ENCODE data around the gene WDR33. TPM values are rescaled to one million over a fixed set of nuclear protein-coding genes. Genes with fewer than 3 reads are reported as not detected.

Gene WDR33
- total RNA-seq (10 to 100 TPM; 55.2 to 61.8 TPM), total RNA-seq (147 to 191 reads per million in 2 donors)

GRCh38 chr2:127810619-127811396 lies at the start of gene WDR33:
Gene WDR33, minus strand, starts transcription at chr2:127811171. Its CDS starts 40,190 bp downstream, at chr2:127770981.
- Mint-ChIP-seq H3K27me3 (peaks cover 6% of the 10 kb centered on the region), H3K27ac (peak within 1 kb of the TSS; percentile 100), H3K4me3 (peak within 1 kb of the TSS; percentile 99), H3K36me3 (ENCODE audit: low read depth) (peaks cover 9% of the 10 kb centered on the region), H3K4me1 (peaks cover 38% of the 10 kb centered on the region)
- DNase-seq, result peak; percentile 86 to 90 (median 87)
- peak; percentile 95 for ATAC-seq
- H3K9me3 ChIP-seq (ENCODE audit: control insufficient read depth, low read length, poor library complexity, severe bottlenecking), result no peaks in the 10 kb centered on the region

DNA sequence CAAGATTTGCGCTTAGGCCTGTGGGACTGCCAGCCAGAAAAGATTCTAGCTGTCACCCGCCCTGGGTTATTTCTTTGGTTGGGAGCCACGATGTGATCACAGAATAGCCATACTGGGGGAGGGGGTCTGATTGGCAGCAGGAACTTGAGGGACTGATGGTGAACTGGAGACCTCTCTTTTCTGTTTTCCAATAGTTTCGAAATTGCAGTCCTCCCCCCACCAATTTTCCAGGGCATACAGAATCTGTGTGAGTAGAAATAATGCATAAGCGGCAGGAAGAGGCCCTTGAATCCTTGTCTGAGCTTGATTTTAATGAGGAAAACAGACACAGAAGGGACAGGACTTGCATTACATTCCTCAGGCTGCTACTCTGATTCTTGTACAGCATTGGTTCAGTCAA lies 49.2 kb upstream of the WDR33 start:
- ATAC-seq (no peak), DNase-seq (no peak)
- H3K4me3 Mint-ChIP-seq, result no peak overlapping the region
- H3K27me3 Mint-ChIP-seq, result no peaks in the 10 kb centered on the region
- no peaks in the 10 kb centered on the region for H3K9me3 ChIP-seq (ENCODE audit: control insufficient read depth, low read length, poor library complexity, severe bottlenecking)
- H3K4me1 Mint-ChIP-seq, result peaks cover 13% of the 10 kb centered on the region
- peaks cover 3% of the 10 kb centered on the region for H3K36me3 Mint-ChIP-seq (ENCODE audit: low read depth)
- no peak overlapping the region for H3K27ac Mint-ChIP-seq

- peak; percentile 58 for DNase-seq
- H3K36me3 Mint-ChIP-seq (ENCODE audit: low read depth), result peaks cover 3% of the 10 kb centered on the region
- no peaks in the 10 kb centered on the region for H3K27me3 Mint-ChIP-seq
- no peak overlapping the region for H3K27ac Mint-ChIP-seq
- no peaks in the 10 kb centered on the region for H3K9me3 ChIP-seq (ENCODE audit: control insufficient read depth, low read length, poor library complexity, severe bottlenecking)
- peaks cover 14% of the 10 kb centered on the region for H3K4me1 Mint-ChIP-seq
- peak; percentile 62 for ATAC-seq
- H3K4me3 Mint-ChIP-seq, result peak overlapping the region; percentile 62
Observed at GRCh38 chr2:127859712-127860085, 48.7 kb upstream of the WDR33 start.

DNA sequence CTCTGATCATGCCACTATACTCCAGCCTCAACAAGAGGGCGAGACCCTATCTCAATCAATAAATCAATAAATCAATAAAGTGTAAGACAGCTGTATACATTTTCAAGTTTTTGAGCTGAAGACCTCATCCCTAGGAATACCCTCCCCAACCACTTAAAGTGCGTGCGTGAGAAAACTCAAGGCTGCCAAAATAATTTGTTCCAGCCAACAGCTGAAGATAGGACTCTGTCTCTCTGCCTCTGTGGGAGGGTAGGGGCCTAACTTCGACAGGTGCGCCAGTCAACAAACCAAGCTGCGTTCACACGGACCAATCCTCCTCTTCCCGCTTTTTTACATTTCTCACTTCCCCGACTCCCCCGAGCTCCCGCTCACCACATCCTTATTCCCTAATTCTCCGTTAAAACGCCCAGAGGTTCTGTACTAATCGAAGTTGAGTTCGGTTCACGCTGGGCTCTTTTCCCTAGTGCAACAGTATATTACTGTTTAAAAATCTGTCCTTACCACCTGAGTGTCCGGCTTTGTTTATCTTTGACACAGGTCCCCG lies 46.4 kb upstream of the WDR33 start:
- H3K27ac Mint-ChIP-seq, result peak overlapping the region; percentile 96
- peak; percentile 10 for ATAC-seq
- no peaks in the 10 kb centered on the region for H3K9me3 ChIP-seq (ENCODE audit: control insufficient read depth, low read length, poor library complexity, severe bottlenecking)
- H3K4me1 Mint-ChIP-seq, result peaks cover 24% of the 10 kb centered on the region
- H3K27me3 Mint-ChIP-seq, result no peaks in the 10 kb centered on the region
- peak overlapping the region; percentile 96 for H3K4me3 Mint-ChIP-seq
- no peaks in the 10 kb centered on the region for H3K36me3 Mint-ChIP-seq (ENCODE audit: low read depth)
- no peak for DNase-seq

GRCh38 chr2:127853671-127854070 lies 42.7 kb upstream of the WDR33 start:
- H3K36me3 Mint-ChIP-seq (ENCODE audit: low read depth), result no peaks in the 10 kb centered on the region
- H3K27ac Mint-ChIP-seq, result peak overlapping the region; percentile 88
- no peak overlapping the region for H3K4me3 Mint-ChIP-seq
- no peak for ATAC-seq
- peaks cover 24% of the 10 kb centered on the region for H3K4me1 Mint-ChIP-seq
- DNase-seq, result no peak
- no peaks in the 10 kb centered on the region for H3K9me3 ChIP-seq (ENCODE audit: control insufficient read depth, low read length, poor library complexity, severe bottlenecking)
- H3K27me3 Mint-ChIP-seq, result no peaks in the 10 kb centered on the region

DNA sequence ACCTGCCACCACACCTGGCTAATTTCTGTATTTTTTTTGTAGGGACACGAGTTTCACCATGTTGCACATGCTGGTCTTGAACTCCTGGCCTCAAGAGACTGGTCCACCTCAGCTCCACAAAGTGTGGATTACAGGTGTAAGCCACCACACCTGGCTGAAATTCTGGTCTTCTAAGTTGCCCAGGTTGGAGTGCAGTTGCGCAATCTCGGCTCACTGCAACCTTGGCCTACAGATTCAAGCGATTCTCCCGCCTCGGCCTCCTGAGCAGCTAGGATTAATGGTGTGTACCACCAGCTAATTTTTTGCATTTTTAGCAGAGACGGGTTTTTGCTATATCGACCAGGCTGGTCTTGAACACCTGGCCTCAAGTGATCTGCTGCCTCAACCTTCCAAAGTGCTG lies 41.4 kb upstream of the WDR33 start:
- H3K36me3 Mint-ChIP-seq (ENCODE audit: low read depth), result no peaks in the 10 kb centered on the region
- no peaks in the 10 kb centered on the region for H3K9me3 ChIP-seq (ENCODE audit: control insufficient read depth, low read length, poor library complexity, severe bottlenecking)
- H3K4me3 Mint-ChIP-seq, result no peak overlapping the region
- DNase-seq (no peak), ATAC-seq (no peak)
- H3K4me1 Mint-ChIP-seq, result peaks cover 21% of the 10 kb centered on the region
- H3K27ac Mint-ChIP-seq, result no peak overlapping the region
- H3K27me3 Mint-ChIP-seq, result no peaks in the 10 kb centered on the region

- H3K27ac Mint-ChIP-seq, result no peak overlapping the region
- H3K9me3 ChIP-seq (ENCODE audit: control insufficient read depth, low read length, poor library complexity, severe bottlenecking), result no peaks in the 10 kb centered on the region
- ATAC-seq (no peak), DNase-seq (no peak)
- H3K36me3 Mint-ChIP-seq (ENCODE audit: low read depth), result peaks cover 2% of the 10 kb centered on the region
- H3K4me3 Mint-ChIP-seq, result no peak overlapping the region
- H3K4me1 Mint-ChIP-seq, result peaks cover 5% of the 10 kb centered on the region
- H3K27me3 Mint-ChIP-seq, result no peaks in the 10 kb centered on the region
Observed at GRCh38 chr2:127847931-127848330, 37.0 kb upstream of the WDR33 start.

- H3K4me1 Mint-ChIP-seq, result peaks cover 4% of the 10 kb centered on the region
- peaks cover 2% of the 10 kb centered on the region for H3K36me3 Mint-ChIP-seq (ENCODE audit: low read depth)
- H3K9me3 ChIP-seq (ENCODE audit: control insufficient read depth, low read length, poor library complexity, severe bottlenecking), result no peaks in the 10 kb centered on the region
- no peak for ATAC-seq
- H3K4me3 Mint-ChIP-seq, result no peak overlapping the region
- no peaks in the 10 kb centered on the region for H3K27me3 Mint-ChIP-seq
- DNase-seq, result no peak
- no peak overlapping the region for H3K27ac Mint-ChIP-seq
Observed at GRCh38 chr2:127844973-127845372, 34.0 kb upstream of the WDR33 start.

- DNase-seq (no peak), ATAC-seq (no peak)
- peaks cover 2% of the 10 kb centered on the region for H3K36me3 Mint-ChIP-seq (ENCODE audit: low read depth)
- peaks cover 4% of the 10 kb centered on the region for H3K4me1 Mint-ChIP-seq
- no peak overlapping the region for H3K27ac Mint-ChIP-seq
- H3K4me3 Mint-ChIP-seq, result no peak overlapping the region
- no peaks in the 10 kb centered on the region for H3K27me3 Mint-ChIP-seq
- H3K9me3 ChIP-seq (ENCODE audit: control insufficient read depth, low read length, poor library complexity, severe bottlenecking), result no peaks in the 10 kb centered on the region
Observed at GRCh38 chr2:127843677-127844076, 32.7 kb upstream of the WDR33 start.

DNA sequence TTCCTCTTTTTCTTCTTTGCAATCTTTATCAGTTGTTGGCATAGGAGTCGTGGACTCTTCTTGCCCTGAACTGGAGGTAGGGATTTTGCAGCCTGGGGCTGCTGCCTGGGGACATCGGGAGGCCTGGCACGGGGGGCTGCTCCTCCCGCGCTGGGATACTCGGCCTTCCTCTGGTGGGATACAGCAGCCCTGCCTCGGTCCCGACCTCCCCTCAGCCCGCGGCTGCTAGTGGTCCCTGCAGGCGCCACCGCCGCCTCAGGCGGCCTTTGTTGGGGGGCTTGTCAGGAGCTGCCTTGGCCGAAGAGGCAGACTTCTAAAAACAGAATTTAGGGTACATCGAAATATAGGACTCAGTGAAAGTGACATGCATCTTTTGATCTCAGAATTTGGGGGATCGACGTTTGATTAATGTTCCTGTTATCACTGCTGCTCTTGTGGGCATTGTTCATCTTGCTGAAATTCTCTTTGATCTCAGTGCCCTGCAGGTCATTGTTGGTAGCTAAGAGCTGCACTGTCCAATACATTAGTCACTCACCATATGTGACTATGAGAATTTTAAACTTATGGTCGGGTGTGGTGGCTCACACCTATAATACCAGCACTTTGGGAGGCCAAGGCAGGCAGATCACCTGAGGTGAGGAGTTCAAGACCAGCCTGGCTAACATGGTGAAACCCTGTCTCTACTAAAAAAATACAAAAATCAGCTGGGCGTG lies 30.7 kb upstream of the WDR33 start:
- ATAC-seq (no peak), DNase-seq (no peak)
- no peaks in the 10 kb centered on the region for H3K27me3 Mint-ChIP-seq
- no peaks in the 10 kb centered on the region for H3K9me3 ChIP-seq (ENCODE audit: control insufficient read depth, low read length, poor library complexity, severe bottlenecking)
- peaks cover 4% of the 10 kb centered on the region for H3K4me1 Mint-ChIP-seq
- H3K27ac Mint-ChIP-seq, result no peak overlapping the region
- H3K4me3 Mint-ChIP-seq, result no peak overlapping the region
- H3K36me3 Mint-ChIP-seq (ENCODE audit: low read depth), result peaks cover 2% of the 10 kb centered on the region

DNA sequence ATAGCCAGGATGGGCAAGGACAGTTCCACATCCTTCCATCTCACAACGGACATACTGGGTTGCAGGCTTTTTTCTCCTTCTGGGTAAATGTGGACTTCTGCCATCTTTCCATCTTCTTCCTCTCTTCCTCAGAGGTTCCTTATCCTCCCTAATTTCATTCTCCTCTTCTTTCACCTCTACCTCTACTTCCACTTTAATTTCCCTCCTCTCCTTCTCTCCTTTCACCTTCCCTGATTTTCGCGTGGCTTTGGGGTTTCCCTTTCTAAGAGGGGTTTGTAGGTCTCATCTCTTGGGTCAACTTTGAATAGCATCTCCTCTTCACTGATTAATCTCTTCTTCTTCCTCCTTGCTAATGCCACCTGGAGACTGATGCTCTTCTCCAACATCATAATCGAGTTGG lies 29.9 kb upstream of the WDR33 start:
- H3K27me3 Mint-ChIP-seq, result no peaks in the 10 kb centered on the region
- H3K9me3 ChIP-seq (ENCODE audit: control insufficient read depth, low read length, poor library complexity, severe bottlenecking), result no peaks in the 10 kb centered on the region
- H3K27ac Mint-ChIP-seq, result no peak overlapping the region
- H3K4me1 Mint-ChIP-seq, result peaks cover 4% of the 10 kb centered on the region
- DNase-seq (no peak), ATAC-seq (no peak)
- H3K4me3 Mint-ChIP-seq, result no peak overlapping the region
- peaks cover 2% of the 10 kb centered on the region for H3K36me3 Mint-ChIP-seq (ENCODE audit: low read depth)

GRCh38 chr2:127834951-127835350 lies 24.0 kb upstream of the WDR33 start:
- no peak for ATAC-seq
- no peaks in the 10 kb centered on the region for H3K36me3 Mint-ChIP-seq (ENCODE audit: low read depth)
- no peak overlapping the region for H3K4me3 Mint-ChIP-seq
- DNase-seq, result no peak
- no peaks in the 10 kb centered on the region for H3K27me3 Mint-ChIP-seq
- H3K27ac Mint-ChIP-seq, result no peak overlapping the region
- H3K4me1 Mint-ChIP-seq, result no peaks in the 10 kb centered on the region
- no peaks in the 10 kb centered on the region for H3K9me3 ChIP-seq (ENCODE audit: control insufficient read depth, low read length, poor library complexity, severe bottlenecking)

GRCh38 chr2:127829845-127830246 lies 18.9 kb upstream of the WDR33 start:
- H3K9me3 ChIP-seq (ENCODE audit: control insufficient read depth, low read length, poor library complexity, severe bottlenecking), result no peaks in the 10 kb centered on the region
- H3K4me1 Mint-ChIP-seq, result peaks cover 11% of the 10 kb centered on the region
- peaks cover 2% of the 10 kb centered on the region for H3K36me3 Mint-ChIP-seq (ENCODE audit: low read depth)
- H3K27me3 Mint-ChIP-seq, result no peaks in the 10 kb centered on the region
- peak in 2 of 3 donors; percentile 22 to 35 for DNase-seq
- peak overlapping the region; percentile 80 for H3K27ac Mint-ChIP-seq
- peak overlapping the region; percentile 61 for H3K4me3 Mint-ChIP-seq
- ATAC-seq, result peak; percentile 98
